HL-60 (cell line): ENCODE measurements around the gene RNF14.

Experiments used
- DNase-seq, 2 experiments: peaks; one replicate each; pipeline ENCODE4 v3.0.0-alpha.2; 2010 to 2020; ENCODE audit warnings: low read depth in 1 of 2, low spot score in 1 of 2
- H3K27ac ChIP-seq: fragments of 250-450 bp; sonication (Bioruptor Pico); replicated peaks from 2 replicates; pipeline ENCODE4 v1.5.1; 2020; ENCODE audit warnings: mild to moderate bottlenecking, moderate library complexity
- H3K27me3 ChIP-seq: fragments of 250-450 bp; sonication (Bioruptor Pico); 2 replicates; pipeline ENCODE4 v1.5.1; 2021; ENCODE audit warnings: mild to moderate bottlenecking, moderate library complexity; ENCODE audit not compliant: insufficient read depth, poor library complexity, severe bottlenecking
- H3K4me3 ChIP-seq: replicated peaks from 2 replicates; pipeline ENCODE4 v1.5.1; 2011; ENCODE audit warnings: mild to moderate bottlenecking, control low read depth, low read length; ENCODE audit not compliant: insufficient read depth
- GABPA ChIP-seq: IDR thresholded peaks from 2 replicates; pipeline ENCODE4 v1.6.1; 2012; ENCODE audit warnings: low read depth
- POLR2AphosphoS5 ChIP-seq: IDR thresholded peaks from 2 replicates; pipeline ENCODE4 v1.6.1; 2012; ENCODE audit warnings: low read depth
- SPI1 ChIP-seq: IDR thresholded peaks from 2 replicates; pipeline ENCODE4 v1.6.1; 2012; ENCODE audit warnings: low read depth, mild to moderate bottlenecking, borderline replicate concordance
- TF ChIP-seq, protein P1 (sequence below): IDR thresholded peaks from one replicate; pipeline ENCODE4 v1.5.1; 2011; ENCODE audit warnings: low read length, control low read depth, inconsistent platforms; ENCODE audit not compliant: insufficient read depth
- TF ChIP-seq, protein P2 (sequence below): IDR thresholded peaks from 2 replicates; pipeline ENCODE4 v1.6.1; 2012; ENCODE audit warnings: low read depth; ENCODE audit not compliant: insufficient replicate concordance

The RNF14 gene

DNA sequence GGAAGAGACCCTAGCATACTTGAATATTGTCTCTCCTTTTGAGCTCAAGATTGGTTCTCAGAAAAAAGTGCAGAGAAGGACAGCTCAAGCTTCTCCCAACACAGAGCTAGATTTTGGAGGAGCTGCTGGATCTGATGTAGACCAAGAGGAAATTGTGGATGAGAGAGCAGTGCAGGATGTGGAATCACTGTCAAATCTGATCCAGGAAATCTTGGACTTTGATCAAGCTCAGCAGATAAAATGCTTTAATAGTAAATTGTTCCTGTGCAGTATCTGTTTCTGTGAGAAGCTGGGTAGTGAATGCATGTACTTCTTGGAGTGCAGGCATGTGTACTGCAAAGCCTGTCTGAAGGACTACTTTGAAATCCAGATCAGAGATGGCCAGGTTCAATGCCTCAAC, 9.5 kb downstream of the RNF14 start:
- Histone ChIP-seq H3K27me3 (no peaks in the 10 kb centered on the region), H3K4me3 (no peak overlapping the region), H3K27ac (no peak overlapping the region)
- TF ChIP-seq, protein P1, sequence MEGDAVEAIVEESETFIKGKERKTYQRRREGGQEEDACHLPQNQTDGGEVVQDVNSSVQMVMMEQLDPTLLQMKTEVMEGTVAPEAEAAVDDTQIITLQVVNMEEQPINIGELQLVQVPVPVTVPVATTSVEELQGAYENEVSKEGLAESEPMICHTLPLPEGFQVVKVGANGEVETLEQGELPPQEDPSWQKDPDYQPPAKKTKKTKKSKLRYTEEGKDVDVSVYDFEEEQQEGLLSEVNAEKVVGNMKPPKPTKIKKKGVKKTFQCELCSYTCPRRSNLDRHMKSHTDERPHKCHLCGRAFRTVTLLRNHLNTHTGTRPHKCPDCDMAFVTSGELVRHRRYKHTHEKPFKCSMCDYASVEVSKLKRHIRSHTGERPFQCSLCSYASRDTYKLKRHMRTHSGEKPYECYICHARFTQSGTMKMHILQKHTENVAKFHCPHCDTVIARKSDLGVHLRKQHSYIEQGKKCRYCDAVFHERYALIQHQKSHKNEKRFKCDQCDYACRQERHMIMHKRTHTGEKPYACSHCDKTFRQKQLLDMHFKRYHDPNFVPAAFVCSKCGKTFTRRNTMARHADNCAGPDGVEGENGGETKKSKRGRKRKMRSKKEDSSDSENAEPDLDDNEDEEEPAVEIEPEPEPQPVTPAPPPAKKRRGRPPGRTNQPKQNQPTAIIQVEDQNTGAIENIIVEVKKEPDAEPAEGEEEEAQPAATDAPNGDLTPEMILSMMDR: no peak
- TF ChIP-seq SPI1 (no peak), GABPA (no peak), POLR2AphosphoS5 (no peak)
- TF ChIP-seq, protein P2, sequence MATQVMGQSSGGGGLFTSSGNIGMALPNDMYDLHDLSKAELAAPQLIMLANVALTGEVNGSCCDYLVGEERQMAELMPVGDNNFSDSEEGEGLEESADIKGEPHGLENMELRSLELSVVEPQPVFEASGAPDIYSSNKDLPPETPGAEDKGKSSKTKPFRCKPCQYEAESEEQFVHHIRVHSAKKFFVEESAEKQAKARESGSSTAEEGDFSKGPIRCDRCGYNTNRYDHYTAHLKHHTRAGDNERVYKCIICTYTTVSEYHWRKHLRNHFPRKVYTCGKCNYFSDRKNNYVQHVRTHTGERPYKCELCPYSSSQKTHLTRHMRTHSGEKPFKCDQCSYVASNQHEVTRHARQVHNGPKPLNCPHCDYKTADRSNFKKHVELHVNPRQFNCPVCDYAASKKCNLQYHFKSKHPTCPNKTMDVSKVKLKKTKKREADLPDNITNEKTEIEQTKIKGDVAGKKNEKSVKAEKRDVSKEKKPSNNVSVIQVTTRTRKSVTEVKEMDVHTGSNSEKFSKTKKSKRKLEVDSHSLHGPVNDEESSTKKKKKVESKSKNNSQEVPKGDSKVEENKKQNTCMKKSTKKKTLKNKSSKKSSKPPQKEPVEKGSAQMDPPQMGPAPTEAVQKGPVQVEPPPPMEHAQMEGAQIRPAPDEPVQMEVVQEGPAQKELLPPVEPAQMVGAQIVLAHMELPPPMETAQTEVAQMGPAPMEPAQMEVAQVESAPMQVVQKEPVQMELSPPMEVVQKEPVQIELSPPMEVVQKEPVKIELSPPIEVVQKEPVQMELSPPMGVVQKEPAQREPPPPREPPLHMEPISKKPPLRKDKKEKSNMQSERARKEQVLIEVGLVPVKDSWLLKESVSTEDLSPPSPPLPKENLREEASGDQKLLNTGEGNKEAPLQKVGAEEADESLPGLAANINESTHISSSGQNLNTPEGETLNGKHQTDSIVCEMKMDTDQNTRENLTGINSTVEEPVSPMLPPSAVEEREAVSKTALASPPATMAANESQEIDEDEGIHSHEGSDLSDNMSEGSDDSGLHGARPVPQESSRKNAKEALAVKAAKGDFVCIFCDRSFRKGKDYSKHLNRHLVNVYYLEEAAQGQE: no peak
- DNase-seq: no peak

DNA sequence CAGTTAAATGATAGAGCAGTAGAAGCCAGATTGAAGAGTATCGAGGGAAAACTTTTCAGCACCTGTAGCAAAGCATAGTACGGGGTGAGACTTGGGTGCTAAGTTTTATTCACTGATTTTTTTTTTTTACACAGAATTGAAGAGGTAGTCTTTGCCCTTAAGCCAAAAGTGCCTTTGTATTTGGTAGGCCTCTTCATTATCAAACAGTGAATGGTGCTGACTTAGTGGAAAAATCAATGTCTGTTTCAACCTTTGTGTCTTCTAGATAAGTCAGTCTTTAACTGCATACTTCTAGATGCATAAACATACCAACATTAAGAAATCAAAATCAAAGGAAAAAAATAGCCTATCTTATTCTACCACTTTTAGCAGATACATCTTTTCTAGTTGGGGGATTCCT, 13.7 kb downstream of the RNF14 start:
- Histone ChIP-seq H3K27me3 (no peaks in the 10 kb centered on the region), H3K27ac (no peak overlapping the region), H3K4me3 (no peak overlapping the region)
- TF ChIP-seq, protein P2: no peak
- TF ChIP-seq GABPA (no peak), POLR2AphosphoS5 (no peak), SPI1 (no peak)
- TF ChIP-seq, protein P1: no peak
- no peak for DNase-seq

DNA sequence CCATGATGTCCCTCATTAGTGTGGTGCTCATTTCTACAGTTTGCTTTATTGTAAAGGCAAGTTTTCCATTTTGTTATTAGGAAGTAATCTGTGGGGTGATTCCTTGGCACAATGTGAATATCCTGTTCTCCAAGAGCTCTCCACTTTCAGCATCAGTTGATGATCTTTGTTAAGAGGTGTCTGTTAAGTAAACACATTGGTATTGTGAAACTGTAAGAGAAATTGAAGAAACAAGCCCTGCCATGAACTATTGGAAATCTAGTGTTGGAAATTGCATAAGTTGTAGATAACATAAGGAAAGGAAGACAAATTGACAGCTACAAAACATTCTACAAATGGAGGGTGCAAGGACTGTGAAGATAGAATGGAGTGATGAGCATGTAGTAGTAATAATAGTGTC, 17.2 kb downstream of the RNF14 start:
- DNase-seq: no peak
- no peaks in the 10 kb centered on the region for H3K27me3 ChIP-seq
- TF ChIP-seq, protein P2: no peak
- TF ChIP-seq GABPA: no peak
- TF ChIP-seq SPI1: no peak
- no peak for TF ChIP-seq POLR2AphosphoS5
- TF ChIP-seq, protein P1: no peak
- no peak overlapping the region for H3K4me3 ChIP-seq
- H3K27ac ChIP-seq: no peak overlapping the region
